Esophagus muscularis mucosa (tissue), 4 donors: ENCODE data around the gene MAPK9. TPM values are rescaled to one million over a fixed set of nuclear protein-coding genes. Genes with fewer than 3 reads are reported as not detected.

Source experiments
- DNase-seq: peaks from one replicate; pipeline ENCODE4 v3.0.0-alpha.2; 2017; ENCODE audit errors: extremely low spot score
- H3K27ac ChIP-seq, 4 donors: fragments of 200-600 bp; sonication (generic); replicated peaks in 1 of 4; 1 replicate in 3 of 4; 2 replicates in 1 of 4; pipeline ENCODE4 v1.5.1; 2016 to 2019; ENCODE audit warnings: mild to moderate bottlenecking in 1 of 4
- H3K27me3 ChIP-seq, 4 donors: fragments of 200-600 bp; sonication (generic); one replicate each; pipeline versions ENCODE4 v1.5.1 to v1.6.0; 2016 to 2019
- H3K36me3 ChIP-seq, 4 donors: fragments of 200-600 bp; sonication (generic); one replicate each; pipeline ENCODE4 v1.5.1; 2016 to 2019
- H3K4me1 ChIP-seq, 4 donors: fragments of 200-600 bp; sonication (generic); one replicate each; pipeline ENCODE4 v1.5.1; 2016 to 2019
- H3K4me3 ChIP-seq, 4 donors: fragments of 200-600 bp; sonication (generic); 1 replicate in 2 of 4; 2 replicates in 2 of 4; pipeline ENCODE4 v1.5.1; 2016 to 2019; ENCODE audit warnings: mild to moderate bottlenecking in 4 of 4, moderate library complexity in 1 of 4
- H3K9me3 ChIP-seq, 4 donors: fragments of 200-600 bp; sonication (generic); 1 replicate in 3 of 4; 2 replicates in 1 of 4; pipeline ENCODE4 v1.5.1; 2016 to 2019
- EP300 ChIP-seq: sonication (generic); formaldehyde crosslinking; IDR thresholded peaks from one replicate; pipeline ENCODE4 v1.6.1; 2017; ENCODE audit warnings: antibody characterized with exemption
- POLR2A ChIP-seq: fragments of 450-650 bp; IDR thresholded peaks from one replicate; pipeline ENCODE4 v1.6.1; 2017; ENCODE audit warnings: antibody characterized with exemption, moderate library complexity, mild to moderate bottlenecking, low read depth
- POLR2AphosphoS5 ChIP-seq, 2 donors: sonication (generic); formaldehyde crosslinking; IDR thresholded peaks; one replicate each; pipeline ENCODE4 v1.6.1; 2017; ENCODE audit warnings: antibody characterized with exemption in 2 of 2
- WGBS: methylation state at CpG from one replicate; pipeline ENCODE4 v1.1.5; 2018; 5-methylcytosine and 5-hydroxymethylcytosine counted together
- intact Hi-C: fragments of 100-400 bp; cut with DNase I; formaldehyde crosslinking; loops from one replicate; pipeline ENCODE4 v1.15.1; 2023
- total RNA-seq, 4 donors: library from RNA; depleted of rRNA; stranded (reverse); fragments of >200 nt; gene quantifications; one replicate each; pipeline versions ENCODE4 v1.1.0 to v1.2.1, GENCODE V29; 2016
- TF ChIP-seq, protein P1 (sequence below), 3 experiments: fragments of 200-600 bp in 2 of 3; fragments of 450-650 bp in 1 of 3; sonication (generic) in 2 of 3; IDR thresholded peaks; one replicate each; pipeline ENCODE4 v1.5.1; 2017 to 2019; ENCODE audit warnings: antibody characterized with exemption in 3 of 3, mild to moderate bottlenecking in 2 of 3, moderate library complexity in 1 of 3

Gene MAPK9
- 10 to 100 TPM; 36.4 to 42.3 (median 37.8) TPM for total RNA-seq

DNA sequence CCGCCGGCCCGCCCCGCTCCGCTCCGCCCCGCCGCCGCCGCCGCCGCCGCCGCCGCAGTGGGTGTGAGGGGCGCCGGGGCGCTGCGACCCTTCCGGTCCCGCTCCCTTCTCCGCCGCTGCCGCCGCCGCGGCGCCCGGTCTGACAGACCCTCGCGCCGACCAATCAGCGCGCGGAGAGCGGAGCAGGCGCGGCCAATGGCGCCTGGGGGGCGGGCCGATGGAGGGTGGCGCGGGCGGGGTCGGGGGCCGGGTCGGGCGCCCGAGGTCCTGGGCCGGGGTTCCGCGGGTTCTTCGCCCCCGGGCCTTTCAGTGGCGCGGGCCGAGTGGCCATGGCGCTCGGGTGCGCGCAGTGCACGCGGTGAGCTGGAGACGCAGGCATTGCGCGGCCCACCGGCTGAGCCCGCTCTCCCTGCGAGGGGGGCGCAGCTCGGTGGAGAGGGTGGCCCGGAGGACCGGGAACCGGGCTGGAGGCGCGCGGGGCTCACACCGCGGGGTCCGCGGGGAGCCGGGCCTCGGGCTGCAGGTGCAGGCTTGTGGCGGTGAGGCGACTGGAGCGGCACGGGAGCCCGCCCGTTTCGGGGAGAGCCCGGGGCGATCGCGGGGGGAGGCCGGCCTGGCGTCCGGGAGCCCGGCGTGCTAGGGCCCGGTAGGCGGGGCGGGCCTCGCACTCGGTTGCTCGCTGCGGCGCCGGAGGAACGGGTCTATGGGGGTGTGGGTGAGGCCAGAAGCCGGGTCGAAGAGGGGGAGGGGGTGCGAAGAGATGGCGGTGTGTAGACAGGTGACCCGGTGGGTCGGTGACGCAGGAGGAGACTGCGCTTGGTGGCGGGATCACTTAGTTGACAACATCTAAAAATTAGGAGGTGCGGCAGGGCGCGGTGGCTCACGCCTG, at the start of gene MAPK9:
Gene MAPK9 (minus strand): TSS at position 141 of the 889 bp plus-strand sequence. CDS start 11,522 bp downstream, outside the sequence.
- DNase-seq = no peak
- intact Hi-C loops = loop anchor here (2.0 to 10.0 kb wide), 3 partner anchors 35 to 179 kb away; partner anchors contain the start of gene GFPT2
- under 1% methylated on average over 26 of the region's 122 CpGs for WGBS
- TF ChIP-seq POLR2AphosphoS5 (IDR thresholded peaks at IDR 0.05) (peak in 1 of 2 donors; percentile 49), POLR2A (no peak)
- TF ChIP-seq, protein P1, sequence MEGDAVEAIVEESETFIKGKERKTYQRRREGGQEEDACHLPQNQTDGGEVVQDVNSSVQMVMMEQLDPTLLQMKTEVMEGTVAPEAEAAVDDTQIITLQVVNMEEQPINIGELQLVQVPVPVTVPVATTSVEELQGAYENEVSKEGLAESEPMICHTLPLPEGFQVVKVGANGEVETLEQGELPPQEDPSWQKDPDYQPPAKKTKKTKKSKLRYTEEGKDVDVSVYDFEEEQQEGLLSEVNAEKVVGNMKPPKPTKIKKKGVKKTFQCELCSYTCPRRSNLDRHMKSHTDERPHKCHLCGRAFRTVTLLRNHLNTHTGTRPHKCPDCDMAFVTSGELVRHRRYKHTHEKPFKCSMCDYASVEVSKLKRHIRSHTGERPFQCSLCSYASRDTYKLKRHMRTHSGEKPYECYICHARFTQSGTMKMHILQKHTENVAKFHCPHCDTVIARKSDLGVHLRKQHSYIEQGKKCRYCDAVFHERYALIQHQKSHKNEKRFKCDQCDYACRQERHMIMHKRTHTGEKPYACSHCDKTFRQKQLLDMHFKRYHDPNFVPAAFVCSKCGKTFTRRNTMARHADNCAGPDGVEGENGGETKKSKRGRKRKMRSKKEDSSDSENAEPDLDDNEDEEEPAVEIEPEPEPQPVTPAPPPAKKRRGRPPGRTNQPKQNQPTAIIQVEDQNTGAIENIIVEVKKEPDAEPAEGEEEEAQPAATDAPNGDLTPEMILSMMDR (IDR thresholded peaks at IDR 0.05) = no peak
- peaks cover 19 to 37% (median 31%) of the 10 kb centered on the region in 4 donors for H3K4me1 ChIP-seq
- H3K36me3 ChIP-seq = no peaks in the 10 kb centered on the region
- H3K9me3 ChIP-seq = no peaks in the 10 kb centered on the region
- H3K27me3 ChIP-seq = no peaks in the 10 kb centered on the region
- peak within 1 kb of the TSS; percentile 89 to 99 (median 94) for H3K27ac ChIP-seq
- H3K4me3 ChIP-seq = peak within 1 kb of the TSS; percentile 97 to 99 (median 99)

DNA sequence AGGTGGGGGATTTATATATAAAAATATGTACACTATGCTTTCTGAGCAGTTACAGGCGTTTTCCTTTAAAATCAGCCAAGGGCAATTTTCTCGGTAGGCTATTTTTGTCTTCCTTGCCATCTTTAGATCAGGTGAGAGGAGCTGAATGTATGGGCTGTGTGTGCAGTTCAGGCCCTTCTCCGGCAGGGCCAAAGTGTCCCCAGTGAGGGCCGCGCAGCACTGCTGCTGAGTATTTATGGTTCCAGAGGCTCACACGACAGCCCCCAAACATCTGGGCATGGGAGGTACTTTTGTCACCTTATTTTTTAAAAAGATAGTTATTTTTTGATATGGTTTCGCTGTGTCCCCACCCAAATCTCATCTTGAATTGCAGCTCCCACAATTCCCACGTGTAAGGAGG, 49.7 kb upstream of the MAPK9 start:
- H3K27ac ChIP-seq = no peak overlapping the region
- DNase-seq = no peak
- H3K27me3 ChIP-seq = no peaks in the 10 kb centered on the region
- H3K4me1 ChIP-seq = peaks cover 8 to 26% (median 23%) of the 10 kb centered on the region in 4 donors
- TF ChIP-seq POLR2A (no peak), EP300 (no peak), POLR2AphosphoS5 (IDR thresholded peaks at IDR 0.05) (no peak)
- TF ChIP-seq, protein P1 (IDR thresholded peaks at IDR 0.05) = no peak
- 90% methylated on average over 8 of the region's 8 CpGs for WGBS
- no peaks in the 10 kb centered on the region for H3K9me3 ChIP-seq
- peaks cover 9 to 20% (median 16%) of the 10 kb centered on the region in 4 donors for H3K36me3 ChIP-seq
- no peak overlapping the region for H3K4me3 ChIP-seq
- intact Hi-C loops = no loop called here

DNA sequence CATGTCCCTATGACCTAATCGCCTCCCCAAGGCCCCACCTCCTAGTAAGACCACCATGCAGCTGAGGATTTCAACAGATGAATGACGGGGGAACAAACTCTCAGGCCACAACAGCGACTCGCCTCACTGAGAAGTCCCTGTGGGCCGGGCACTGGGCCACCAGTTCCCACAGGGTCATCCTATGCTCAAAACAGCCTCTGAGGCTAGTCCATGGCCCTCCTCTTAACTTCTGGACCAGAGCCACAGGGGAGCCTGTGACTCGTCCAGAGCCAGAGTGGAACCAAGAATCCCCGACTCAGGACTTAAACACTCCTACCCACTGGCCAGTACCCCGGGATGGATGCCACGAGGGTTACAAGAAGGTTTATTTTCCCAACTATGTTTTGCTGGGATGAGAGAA, 49.0 kb upstream of the MAPK9 start:
- H3K27ac ChIP-seq = no peak overlapping the region
- H3K4me3 ChIP-seq = no peak overlapping the region
- peaks cover 17 to 28% (median 22%) of the 10 kb centered on the region in 4 donors for H3K36me3 ChIP-seq
- H3K9me3 ChIP-seq = no peaks in the 10 kb centered on the region
- TF ChIP-seq, protein P1 (IDR thresholded peaks at IDR 0.05) = no peak
- no peak for TF ChIP-seq POLR2A
- no peak for TF ChIP-seq EP300
- H3K27me3 ChIP-seq = no peaks in the 10 kb centered on the region
- 76% methylated on average over 9 of the region's 9 CpGs for WGBS
- DNase-seq = no peak
- intact Hi-C loops = no loop called here
- H3K4me1 ChIP-seq = peaks cover 8 to 26% (median 22%) of the 10 kb centered on the region in 4 donors

DNA sequence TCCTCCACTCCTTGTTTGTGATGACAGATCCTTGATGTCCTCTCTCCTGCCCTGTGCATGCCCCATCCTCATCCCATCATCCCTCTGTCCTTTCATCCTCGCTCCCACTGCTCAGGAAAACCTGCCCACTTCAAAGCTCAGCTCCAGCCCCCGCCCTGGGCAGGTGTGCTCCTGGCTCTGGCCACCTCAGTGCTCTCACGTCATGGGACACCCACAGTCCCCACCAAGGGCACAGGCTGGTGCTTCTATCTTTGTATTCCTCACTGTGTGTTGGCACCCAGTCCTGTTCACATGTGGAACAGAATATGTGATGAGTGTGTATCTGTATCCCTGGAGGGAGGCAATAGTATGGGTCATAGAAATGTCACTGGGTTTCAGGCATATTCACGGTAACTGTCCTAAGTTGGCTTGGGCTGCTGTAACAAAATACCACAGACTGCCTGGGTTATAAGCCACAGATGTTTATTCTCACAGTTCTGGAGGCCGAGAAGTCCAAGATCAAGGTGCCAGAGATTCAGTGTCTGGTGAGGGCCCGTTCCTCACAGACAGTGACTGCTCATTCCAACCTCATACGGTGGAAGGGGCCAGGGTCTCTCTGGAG, 47.8 kb upstream of the MAPK9 start:
- H3K27ac ChIP-seq = no peak overlapping the region
- intact Hi-C loops = no loop called here
- H3K4me1 ChIP-seq = peaks cover 8 to 26% (median 21%) of the 10 kb centered on the region in 4 donors
- no peak for TF ChIP-seq POLR2AphosphoS5 (IDR thresholded peaks at IDR 0.05)
- TF ChIP-seq, protein P1 (IDR thresholded peaks at IDR 0.05) = no peak
- no peak for TF ChIP-seq POLR2A
- no peak for TF ChIP-seq EP300
- H3K36me3 ChIP-seq = peaks cover 27 to 39% (median 33%) of the 10 kb centered on the region in 4 donors
- no peak for DNase-seq
- H3K9me3 ChIP-seq = no peaks in the 10 kb centered on the region
- H3K4me3 ChIP-seq = no peak overlapping the region
- H3K27me3 ChIP-seq = no peaks in the 10 kb centered on the region
- WGBS = 95% methylated on average over 7 of the region's 7 CpGs
